Measurements from ENCODE around the gene GOSR2. TPM values are rescaled to one million over a fixed set of nuclear protein-coding genes. Genes with fewer than 3 reads are reported as not detected.

Gene GOSR2
- total RNA-seq, 1 donor from 2014 or later, result 90.9 TPM

- no peak for DNase-seq (ENCODE audit: low spot score in 2 of 2, unreplicated experiment in 2 of 2)
- peaks cover 8% of the 10 kb centered on the region for H3K9me3 Mint-ChIP-seq
- no peaks in the 10 kb centered on the region for H3K27me3 Mint-ChIP-seq (ENCODE audit: low read depth)
- no peak overlapping the region for H3K4me3 Mint-ChIP-seq
- H3K4me1 Mint-ChIP-seq, result peaks cover 33% of the 10 kb centered on the region
- no peak for TF ChIP-seq CTCF (IDR thresholded peaks at IDR 0.05; ENCODE audit: unreplicated experiment)
- no peak overlapping the region for H3K27ac Mint-ChIP-seq
- no peaks in the 10 kb centered on the region for H3K36me3 Mint-ChIP-seq
These were observed 28.9 kb upstream of the GOSR2 start for GRCh38 chr17:46894024-46894423.

DNA sequence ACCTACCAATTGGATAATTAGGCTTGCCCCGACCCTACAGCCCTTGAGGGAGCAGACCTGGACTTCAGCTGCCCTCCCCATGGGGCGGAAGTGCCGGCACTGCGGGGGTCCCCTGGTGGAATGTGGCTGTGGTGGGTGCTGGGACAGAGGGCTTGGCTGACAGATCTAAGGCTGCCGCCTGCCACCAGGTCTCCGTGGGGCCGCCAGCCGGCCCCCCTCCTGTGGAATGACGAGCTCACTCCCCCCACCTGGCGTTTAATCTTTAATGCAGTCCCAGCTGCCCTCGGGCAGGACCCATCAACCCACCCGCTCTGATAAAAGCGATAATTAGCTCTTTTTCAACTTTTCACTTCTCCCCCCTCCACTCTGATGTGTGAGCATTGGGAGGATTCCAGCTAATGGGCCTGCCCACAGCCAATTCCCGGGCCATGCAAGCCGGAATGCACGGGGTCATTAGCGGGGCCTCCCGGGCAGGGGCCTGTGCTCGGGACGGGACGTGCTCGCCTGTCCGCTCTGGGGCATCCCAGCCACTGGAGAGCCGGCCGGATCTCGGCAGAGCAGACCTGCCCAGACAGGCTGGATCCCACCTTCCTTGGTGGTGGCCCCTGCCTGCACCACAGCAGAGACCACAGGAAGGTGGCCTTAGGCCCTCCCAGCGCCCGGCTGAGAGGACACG lies 28.3 kb upstream of the GOSR2 start:
- peaks cover 8% of the 10 kb centered on the region for H3K9me3 Mint-ChIP-seq
- H3K27ac Mint-ChIP-seq, result peak overlapping the region; percentile 88
- DNase-seq (ENCODE audit: low spot score in 2 of 2, unreplicated experiment in 2 of 2), result peak in 1 of 2 experiments; percentile 55
- no peaks in the 10 kb centered on the region for H3K36me3 Mint-ChIP-seq
- TF ChIP-seq CTCF (IDR thresholded peaks at IDR 0.05; ENCODE audit: unreplicated experiment), result no peak
- no peaks in the 10 kb centered on the region for H3K27me3 Mint-ChIP-seq (ENCODE audit: low read depth)
- peaks cover 31% of the 10 kb centered on the region for H3K4me1 Mint-ChIP-seq
- no peak overlapping the region for H3K4me3 Mint-ChIP-seq

DNA sequence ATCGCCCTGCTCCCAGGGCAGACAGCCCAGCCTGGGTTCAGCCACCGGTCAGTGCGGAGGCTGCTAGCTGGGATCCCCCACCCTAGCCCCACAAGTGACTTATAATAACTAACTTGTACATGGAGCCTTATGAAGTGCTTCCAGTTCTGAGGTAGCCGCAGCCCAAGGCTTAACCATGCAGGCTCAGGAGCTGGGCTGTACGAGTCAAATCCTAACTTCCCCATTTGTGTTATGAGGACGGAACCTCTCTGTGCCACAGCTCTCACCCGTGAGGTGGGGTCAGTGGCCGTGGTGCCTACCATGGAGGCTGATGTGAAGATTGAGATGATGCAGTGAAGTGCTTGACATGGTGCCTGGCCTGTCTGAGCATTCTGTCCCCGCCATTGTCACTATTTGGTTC lies 27.8 kb upstream of the GOSR2 start:
- Mint-ChIP-seq H3K4me1 (peaks cover 25% of the 10 kb centered on the region), H3K27ac (peak overlapping the region; percentile 88), H3K36me3 (no peaks in the 10 kb centered on the region), H3K27me3 (ENCODE audit: low read depth) (no peaks in the 10 kb centered on the region), H3K9me3 (peaks cover 8% of the 10 kb centered on the region), H3K4me3 (peak overlapping the region; percentile 15)
- no peak for TF ChIP-seq CTCF (IDR thresholded peaks at IDR 0.05; ENCODE audit: unreplicated experiment)
- DNase-seq (ENCODE audit: low spot score in 2 of 2, unreplicated experiment in 2 of 2), result no peak

DNA sequence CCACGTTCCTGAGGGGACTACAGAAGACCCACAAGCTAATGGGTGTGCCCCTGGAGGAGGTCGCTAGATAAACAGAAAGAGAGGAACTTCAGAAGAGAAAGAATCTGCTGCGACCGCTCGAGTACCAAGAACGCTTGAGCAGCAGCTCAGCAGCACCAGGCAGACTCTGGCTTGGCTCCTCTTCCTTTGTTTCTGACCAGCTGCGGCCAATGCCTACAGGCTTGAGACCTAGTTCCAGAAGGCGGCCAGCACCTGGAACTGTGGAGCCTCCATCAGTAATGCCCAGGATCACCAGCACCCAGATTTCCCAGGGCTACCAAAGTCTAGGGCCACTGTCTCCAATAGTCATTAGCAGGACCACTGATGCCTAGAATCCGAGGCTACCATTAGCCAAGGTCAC lies 26.0 kb upstream of the GOSR2 start:
- no peak for TF ChIP-seq CTCF (IDR thresholded peaks at IDR 0.05; ENCODE audit: unreplicated experiment)
- no peak overlapping the region for H3K27ac Mint-ChIP-seq
- H3K36me3 Mint-ChIP-seq, result no peaks in the 10 kb centered on the region
- H3K9me3 Mint-ChIP-seq, result peaks cover 8% of the 10 kb centered on the region
- H3K27me3 Mint-ChIP-seq (ENCODE audit: low read depth), result no peaks in the 10 kb centered on the region
- no peak overlapping the region for H3K4me3 Mint-ChIP-seq
- no peak for DNase-seq (ENCODE audit: low spot score in 2 of 2, unreplicated experiment in 2 of 2)
- H3K4me1 Mint-ChIP-seq, result peaks cover 28% of the 10 kb centered on the region

GRCh38 chr17:46898364-46898763 lies 24.6 kb upstream of the GOSR2 start:
- Mint-ChIP-seq H3K9me3 (peaks cover 8% of the 10 kb centered on the region), H3K27me3 (ENCODE audit: low read depth) (no peaks in the 10 kb centered on the region), H3K4me1 (peaks cover 28% of the 10 kb centered on the region), H3K36me3 (no peaks in the 10 kb centered on the region), H3K4me3 (no peak overlapping the region), H3K27ac (no peak overlapping the region)
- TF ChIP-seq CTCF (IDR thresholded peaks at IDR 0.05; ENCODE audit: unreplicated experiment), result no peak
- no peak for DNase-seq (ENCODE audit: low spot score in 2 of 2, unreplicated experiment in 2 of 2)

Data from mesothelial cell of epicardium (in vitro differentiated cells).